Measurements from ENCODE around the gene PMEPA1. TPM values are rescaled to one million over a fixed set of nuclear protein-coding genes. Genes with fewer than 3 reads are reported as not detected.

PMEPA1 gene
- total RNA-seq, 1 donor from 2014 or later, result 151 TPM

DNA sequence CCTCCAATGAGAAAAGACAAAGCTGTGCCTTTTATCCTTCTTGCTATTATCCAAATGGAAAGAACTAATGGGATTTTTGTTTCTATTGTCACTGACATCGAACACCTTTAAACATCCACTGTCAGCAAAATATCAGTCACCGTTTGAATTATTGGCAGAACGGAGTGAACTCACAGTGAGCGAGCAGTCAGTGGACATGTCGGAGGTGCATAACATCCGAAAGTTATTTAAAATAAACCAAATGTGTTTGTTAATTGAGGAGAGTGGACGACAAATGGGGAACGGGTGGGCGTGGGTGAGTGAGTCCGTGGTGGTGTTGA lies 38.8 kb downstream of the PMEPA1 start:
- no peaks in the 10 kb centered on the region for H3K27me3 Mint-ChIP-seq (ENCODE audit: low read depth)
- H3K4me3 Mint-ChIP-seq (ENCODE audit: unreplicated experiment), result no peak overlapping the region
- H3K9me3 Mint-ChIP-seq (ENCODE audit: low read depth), result no peaks in the 10 kb centered on the region
- TF ChIP-seq, protein P1, sequence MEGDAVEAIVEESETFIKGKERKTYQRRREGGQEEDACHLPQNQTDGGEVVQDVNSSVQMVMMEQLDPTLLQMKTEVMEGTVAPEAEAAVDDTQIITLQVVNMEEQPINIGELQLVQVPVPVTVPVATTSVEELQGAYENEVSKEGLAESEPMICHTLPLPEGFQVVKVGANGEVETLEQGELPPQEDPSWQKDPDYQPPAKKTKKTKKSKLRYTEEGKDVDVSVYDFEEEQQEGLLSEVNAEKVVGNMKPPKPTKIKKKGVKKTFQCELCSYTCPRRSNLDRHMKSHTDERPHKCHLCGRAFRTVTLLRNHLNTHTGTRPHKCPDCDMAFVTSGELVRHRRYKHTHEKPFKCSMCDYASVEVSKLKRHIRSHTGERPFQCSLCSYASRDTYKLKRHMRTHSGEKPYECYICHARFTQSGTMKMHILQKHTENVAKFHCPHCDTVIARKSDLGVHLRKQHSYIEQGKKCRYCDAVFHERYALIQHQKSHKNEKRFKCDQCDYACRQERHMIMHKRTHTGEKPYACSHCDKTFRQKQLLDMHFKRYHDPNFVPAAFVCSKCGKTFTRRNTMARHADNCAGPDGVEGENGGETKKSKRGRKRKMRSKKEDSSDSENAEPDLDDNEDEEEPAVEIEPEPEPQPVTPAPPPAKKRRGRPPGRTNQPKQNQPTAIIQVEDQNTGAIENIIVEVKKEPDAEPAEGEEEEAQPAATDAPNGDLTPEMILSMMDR (IDR thresholded peaks at IDR 0.05), result no peak
- no peak overlapping the region for H3K27ac Mint-ChIP-seq (ENCODE audit: unreplicated experiment)
- no peak for DNase-seq (ENCODE audit: low spot score)
- H3K4me1 Mint-ChIP-seq (ENCODE audit: low read depth), result peaks cover 64% of the 10 kb centered on the region
- peaks cover 4% of the 10 kb centered on the region for H3K36me3 Mint-ChIP-seq (ENCODE audit: low read depth)

DNA sequence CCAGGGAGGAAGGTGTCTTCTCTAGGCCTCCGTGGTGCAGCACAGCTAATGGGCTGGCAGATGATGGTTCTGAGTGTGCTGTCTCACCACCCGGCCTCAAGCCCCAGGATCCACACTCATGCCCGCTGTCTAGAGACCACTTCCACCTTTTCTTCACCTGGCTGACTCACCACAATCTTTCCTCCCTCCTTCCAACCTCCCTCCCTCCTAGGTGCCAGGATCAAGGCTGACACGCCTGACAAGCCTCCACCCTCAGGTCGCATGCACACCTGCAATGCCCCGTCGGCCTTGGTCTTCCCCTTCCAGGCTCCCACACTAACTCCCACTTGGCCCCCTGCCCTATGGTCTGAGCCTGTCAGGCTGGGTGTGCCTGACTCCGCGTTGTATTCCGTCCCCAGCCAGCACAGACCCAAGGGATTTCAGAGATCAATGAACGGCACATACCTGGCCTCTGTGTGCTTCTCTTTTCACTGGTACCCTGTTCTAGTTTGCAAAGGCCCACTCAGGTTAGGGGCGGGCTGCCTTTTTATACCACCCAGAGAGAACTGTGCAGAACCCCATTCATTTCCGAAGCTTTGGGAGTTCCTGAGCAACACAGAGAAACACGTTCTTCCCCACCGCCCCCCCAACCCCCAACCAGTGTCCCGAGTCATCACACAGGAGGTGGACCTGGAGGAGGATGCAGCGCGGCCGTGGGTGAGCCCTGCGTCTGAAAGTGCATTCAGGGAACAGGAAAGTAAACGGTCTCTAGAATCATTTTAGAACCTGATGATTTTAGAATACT lies 39.3 kb downstream of the PMEPA1 start:
- Mint-ChIP-seq H3K27ac (ENCODE audit: unreplicated experiment) (peak overlapping the region; percentile 27), H3K36me3 (ENCODE audit: low read depth) (peaks cover 4% of the 10 kb centered on the region), H3K27me3 (ENCODE audit: low read depth) (no peaks in the 10 kb centered on the region), H3K9me3 (ENCODE audit: low read depth) (no peaks in the 10 kb centered on the region), H3K4me1 (ENCODE audit: low read depth) (peaks cover 62% of the 10 kb centered on the region), H3K4me3 (ENCODE audit: unreplicated experiment) (no peak overlapping the region)
- no peak for DNase-seq (ENCODE audit: low spot score)
- TF ChIP-seq, protein P1 (IDR thresholded peaks at IDR 0.05), result no peak

DNA sequence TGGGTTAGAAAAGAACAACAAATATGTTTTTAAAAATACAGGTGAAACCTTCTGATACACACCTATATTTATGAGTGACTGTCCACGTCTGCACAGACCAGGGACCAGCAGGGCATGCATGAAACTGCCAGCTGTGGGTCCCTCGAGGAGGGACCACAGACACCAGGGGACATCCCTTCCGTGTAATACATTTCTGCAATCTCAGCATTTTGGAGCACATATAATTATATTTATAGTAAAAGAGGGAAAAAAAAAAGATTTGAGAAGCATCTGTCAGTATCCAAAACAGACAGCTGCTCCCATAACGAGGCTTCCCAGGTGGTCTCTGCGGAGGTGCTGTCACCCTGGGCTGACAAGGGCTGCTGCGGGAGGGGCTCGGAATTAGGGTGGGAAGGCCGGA lies 40.2 kb downstream of the PMEPA1 start:
- no peak for DNase-seq (ENCODE audit: low spot score)
- TF ChIP-seq, protein P1 (IDR thresholded peaks at IDR 0.05), result no peak
- no peaks in the 10 kb centered on the region for H3K9me3 Mint-ChIP-seq (ENCODE audit: low read depth)
- H3K4me1 Mint-ChIP-seq (ENCODE audit: low read depth), result peaks cover 59% of the 10 kb centered on the region
- H3K27me3 Mint-ChIP-seq (ENCODE audit: low read depth), result no peaks in the 10 kb centered on the region
- H3K27ac Mint-ChIP-seq (ENCODE audit: unreplicated experiment), result peak overlapping the region; percentile 41
- H3K4me3 Mint-ChIP-seq (ENCODE audit: unreplicated experiment), result no peak overlapping the region
- peaks cover 4% of the 10 kb centered on the region for H3K36me3 Mint-ChIP-seq (ENCODE audit: low read depth)

DNA sequence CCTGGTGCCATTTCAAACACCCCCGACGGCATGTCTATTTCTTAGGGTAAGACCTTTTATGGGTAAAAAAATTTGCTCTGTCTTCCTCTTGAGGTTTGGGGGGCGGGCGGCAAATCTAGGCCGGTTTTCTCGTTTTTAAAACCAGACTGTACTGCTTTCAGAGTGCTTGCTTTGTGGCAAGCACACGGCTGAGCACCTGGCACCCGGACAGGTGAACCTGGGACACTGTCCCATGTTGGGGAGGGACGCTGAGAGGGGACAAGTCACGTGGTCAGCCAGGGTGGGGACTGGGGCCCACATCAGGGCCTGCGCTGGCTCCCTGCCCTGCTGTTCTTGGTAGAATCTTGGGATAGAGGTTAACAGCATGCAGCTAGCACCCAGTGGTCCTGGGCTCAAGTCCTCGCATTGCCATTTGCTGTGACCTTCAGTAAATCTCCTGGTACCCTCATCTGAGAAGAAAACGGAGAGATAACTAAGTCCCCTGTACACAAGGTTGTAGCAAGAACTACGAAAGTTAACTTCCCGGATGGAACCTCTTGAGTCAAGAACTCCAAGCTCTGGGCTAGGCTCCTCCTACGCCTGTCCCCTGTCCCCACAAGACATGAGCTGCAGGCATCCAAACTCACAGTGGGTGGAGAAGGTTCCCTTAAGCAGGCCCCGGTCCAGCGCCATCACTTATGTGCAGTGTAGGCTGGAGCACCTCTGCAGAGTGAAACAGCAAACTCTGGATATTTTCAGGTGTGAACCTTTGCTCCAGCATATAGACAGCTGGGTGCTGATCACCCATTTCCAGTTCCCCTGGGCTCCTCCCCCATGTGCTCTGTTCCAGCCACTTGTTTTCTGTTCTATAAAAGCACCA lies 41.7 kb downstream of the PMEPA1 start:
- Mint-ChIP-seq H3K4me1 (ENCODE audit: low read depth) (peaks cover 44% of the 10 kb centered on the region), H3K9me3 (ENCODE audit: low read depth) (no peaks in the 10 kb centered on the region), H3K36me3 (ENCODE audit: low read depth) (peaks cover 3% of the 10 kb centered on the region), H3K27ac (ENCODE audit: unreplicated experiment) (peak overlapping the region; percentile 27), H3K27me3 (ENCODE audit: low read depth) (no peaks in the 10 kb centered on the region), H3K4me3 (ENCODE audit: unreplicated experiment) (no peak overlapping the region)
- TF ChIP-seq, protein P1 (IDR thresholded peaks at IDR 0.05), result no peak
- DNase-seq (ENCODE audit: low spot score), result no peak

DNA sequence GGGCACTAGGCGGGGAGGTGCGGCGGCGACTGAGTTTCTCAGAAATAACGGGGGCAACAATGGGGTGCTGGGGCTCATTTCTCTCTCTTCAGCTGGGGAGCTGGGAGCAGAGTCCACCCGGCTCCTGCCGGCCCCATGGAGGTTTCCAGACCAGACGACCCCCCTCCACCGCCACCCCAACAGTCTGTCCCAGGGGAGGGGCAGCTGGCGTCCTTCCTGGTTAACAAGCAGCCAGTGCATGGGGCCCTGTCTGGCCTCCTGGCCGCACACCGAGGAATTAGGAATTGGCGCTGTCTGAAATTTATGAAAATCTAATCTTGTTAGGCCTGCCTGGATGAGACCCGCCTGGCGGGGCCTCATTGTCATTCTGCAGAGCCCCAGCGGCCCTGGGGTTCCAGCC lies 42.4 kb downstream of the PMEPA1 start:
- Mint-ChIP-seq H3K36me3 (ENCODE audit: low read depth) (peaks cover 3% of the 10 kb centered on the region), H3K27ac (ENCODE audit: unreplicated experiment) (no peak overlapping the region), H3K4me1 (ENCODE audit: low read depth) (peaks cover 45% of the 10 kb centered on the region), H3K9me3 (ENCODE audit: low read depth) (no peaks in the 10 kb centered on the region), H3K27me3 (ENCODE audit: low read depth) (no peaks in the 10 kb centered on the region), H3K4me3 (ENCODE audit: unreplicated experiment) (no peak overlapping the region)
- TF ChIP-seq, protein P1 (IDR thresholded peaks at IDR 0.05), result no peak
- peak; percentile 80 for DNase-seq (ENCODE audit: low spot score)
